Spleen (tissue), 7 donors: ENCODE measurements around the gene THSD7A.

ENCODE experiments used
- POLR2A ChIP-seq, 3 donors: fragments of 450-650 bp; IDR thresholded peaks; one replicate each; pipeline ENCODE4 v1.5.1; 2017; ENCODE audit warnings: antibody characterized with exemption in 3 of 3, mild to moderate bottlenecking in 1 of 3
- POLR2AphosphoS5 ChIP-seq, 3 donors: sonication (generic); formaldehyde crosslinking; IDR thresholded peaks; one replicate each; pipeline ENCODE4 v1.5.1; 2017; ENCODE audit warnings: antibody characterized with exemption in 3 of 3
- TF ChIP-seq, protein P1 (sequence below), 11 experiments: fragments of 200-600 bp in 7 of 11; fragments of 450-650 bp in 4 of 11; sonication (generic) in 4 of 11; IDR thresholded peaks in 8 of 11; conservative IDR thresholded peaks in 3 of 11; 1 replicate in 7 of 11; 2 replicates in 4 of 11; pipeline versions ENCODE4 v1.4.0 to v1.8.0; 2016 to 2021; ENCODE audit warnings: antibody characterized with exemption in 11 of 11, inconsistent platforms in 4 of 11, mild to moderate bottlenecking in 1 of 11
- donor health status: DM: no; HTN: no; CAD: no; lungs with moderate emphysema.
- donor health status: DM: no; HTN: no; CAD: no.
- donor health status: DM: no; HTN: no; CAD: no.

DNA sequence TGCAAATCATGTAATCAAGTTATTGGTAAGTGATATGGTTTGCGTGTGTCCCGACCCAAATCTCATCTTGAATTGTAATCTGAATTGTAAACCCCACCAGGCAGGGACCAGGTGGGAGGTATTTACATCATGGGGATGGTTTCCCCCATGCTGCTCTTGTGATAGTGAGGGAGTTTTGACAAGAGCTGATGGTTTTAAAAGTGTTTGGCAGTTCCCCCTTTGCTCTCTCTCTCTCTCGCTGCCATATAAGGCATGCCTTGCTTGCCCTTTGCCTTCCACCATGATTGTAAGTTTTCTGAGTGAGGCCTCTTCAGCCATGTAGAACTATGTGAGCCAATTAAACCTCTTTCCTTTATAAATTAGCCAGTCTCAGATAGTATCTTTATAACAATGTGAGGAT lies 302.6 kb downstream of the THSD7A start:
- TF ChIP-seq POLR2AphosphoS5 (IDR thresholded peaks at IDR 0.05) (no peak), POLR2A (IDR thresholded peaks at IDR 0.05) (no peak)
- TF ChIP-seq, protein P1, sequence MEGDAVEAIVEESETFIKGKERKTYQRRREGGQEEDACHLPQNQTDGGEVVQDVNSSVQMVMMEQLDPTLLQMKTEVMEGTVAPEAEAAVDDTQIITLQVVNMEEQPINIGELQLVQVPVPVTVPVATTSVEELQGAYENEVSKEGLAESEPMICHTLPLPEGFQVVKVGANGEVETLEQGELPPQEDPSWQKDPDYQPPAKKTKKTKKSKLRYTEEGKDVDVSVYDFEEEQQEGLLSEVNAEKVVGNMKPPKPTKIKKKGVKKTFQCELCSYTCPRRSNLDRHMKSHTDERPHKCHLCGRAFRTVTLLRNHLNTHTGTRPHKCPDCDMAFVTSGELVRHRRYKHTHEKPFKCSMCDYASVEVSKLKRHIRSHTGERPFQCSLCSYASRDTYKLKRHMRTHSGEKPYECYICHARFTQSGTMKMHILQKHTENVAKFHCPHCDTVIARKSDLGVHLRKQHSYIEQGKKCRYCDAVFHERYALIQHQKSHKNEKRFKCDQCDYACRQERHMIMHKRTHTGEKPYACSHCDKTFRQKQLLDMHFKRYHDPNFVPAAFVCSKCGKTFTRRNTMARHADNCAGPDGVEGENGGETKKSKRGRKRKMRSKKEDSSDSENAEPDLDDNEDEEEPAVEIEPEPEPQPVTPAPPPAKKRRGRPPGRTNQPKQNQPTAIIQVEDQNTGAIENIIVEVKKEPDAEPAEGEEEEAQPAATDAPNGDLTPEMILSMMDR (IDR thresholded peaks at IDR 0.05 in 8 of 11, conservative IDR thresholded peaks at IDR 0.05 in 3 of 11): no peak
